NB4 (cell line): ENCODE data around the gene THSD4.

Source experiments
- CTCF ChIP-seq: IDR thresholded peaks from one replicate; pipeline ENCODE4 v1.5.1; 2012; ENCODE audit warnings: low read depth, low read length
- MAX ChIP-seq: IDR thresholded peaks from 2 replicates; pipeline ENCODE4 v1.6.1; 2011; ENCODE audit warnings: low read depth, low read length
- POLR2A ChIP-seq: IDR thresholded peaks from 2 replicates; pipeline ENCODE4 v1.6.1; 2011; ENCODE audit warnings: mild to moderate bottlenecking; ENCODE audit not compliant: insufficient read length; ENCODE audit errors: extremely low read depth

GRCh38 chr15:71638876-71639275 is 523.6 kb downstream of the THSD4 start:
- TF ChIP-seq CTCF (no peak), MAX (no peak), POLR2A (no peak)
